IPS-18c (cell line): ENCODE results near the gene SLCO4A1.

Experiments
- H3K4me3 ChIP-seq: 2 replicates; pipeline ENCODE4 v1.7.0; 2013; ENCODE audit warnings: low read depth, mild to moderate bottlenecking, low read length, moderate library complexity; ENCODE audit not compliant: insufficient read depth
- H3K9me3 ChIP-seq: one replicate; pipeline ENCODE4 v1.6.1; 2013; ENCODE audit warnings: mild to moderate bottlenecking, low read length, moderate library complexity; ENCODE audit not compliant: control insufficient read depth, insufficient read depth

Gene SLCO4A1

GRCh38 chr20:62664019-62664971 lies 22.0 kb downstream of the SLCO4A1 start:
- Histone ChIP-seq H3K4me3 (no peak overlapping the region), H3K9me3 (no peaks in the 10 kb centered on the region)

GRCh38 chr20:62665153-62665754 lies 23.0 kb downstream of the SLCO4A1 start:
- Histone ChIP-seq H3K4me3 (no peak overlapping the region), H3K9me3 (no peaks in the 10 kb centered on the region)

- Histone ChIP-seq H3K9me3 (no peaks in the 10 kb centered on the region), H3K4me3 (no peak overlapping the region)
Observed at GRCh38 chr20:62665826-62666735, 23.8 kb downstream of the SLCO4A1 start.

- no peaks in the 10 kb centered on the region for H3K9me3 ChIP-seq
- no peak overlapping the region for H3K4me3 ChIP-seq
Observed at GRCh38 chr20:62666736-62667529, 24.6 kb downstream of the SLCO4A1 start.

- H3K9me3 ChIP-seq = no peaks in the 10 kb centered on the region
- no peak overlapping the region for H3K4me3 ChIP-seq
Observed at GRCh38 chr20:62667530-62668440, 25.5 kb downstream of the SLCO4A1 start.

GRCh38 chr20:62668441-62669027 lies 26.2 kb downstream of the SLCO4A1 start:
- H3K9me3 ChIP-seq = no peaks in the 10 kb centered on the region
- no peak overlapping the region for H3K4me3 ChIP-seq

GRCh38 chr20:62669249-62669648 lies 26.9 kb downstream of the SLCO4A1 start:
- H3K4me3 ChIP-seq = no peak overlapping the region
- no peaks in the 10 kb centered on the region for H3K9me3 ChIP-seq

GRCh38 chr20:62670156-62670555 lies 27.9 kb downstream of the SLCO4A1 start:
- Histone ChIP-seq H3K9me3 (no peaks in the 10 kb centered on the region), H3K4me3 (no peak overlapping the region)

- Histone ChIP-seq H3K4me3 (no peak overlapping the region), H3K9me3 (no peaks in the 10 kb centered on the region)
Observed at GRCh38 chr20:62670998-62671397, 28.7 kb downstream of the SLCO4A1 start.

GRCh38 chr20:62671765-62672164 lies 29.5 kb downstream of the SLCO4A1 start:
- H3K4me3 ChIP-seq = no peak overlapping the region
- H3K9me3 ChIP-seq = no peaks in the 10 kb centered on the region

GRCh38 chr20:62674370-62674769 lies 32.1 kb downstream of the SLCO4A1 start:
- Histone ChIP-seq H3K9me3 (no peaks in the 10 kb centered on the region), H3K4me3 (no peak overlapping the region)

- Histone ChIP-seq H3K4me3 (no peak overlapping the region), H3K9me3 (no peaks in the 10 kb centered on the region)
Observed at GRCh38 chr20:62675156-62675876, 33.0 kb downstream of the SLCO4A1 start.

- Histone ChIP-seq H3K9me3 (no peaks in the 10 kb centered on the region), H3K4me3 (no peak overlapping the region)
Observed at GRCh38 chr20:62675877-62676260, 33.6 kb downstream of the SLCO4A1 start.

GRCh38 chr20:62676976-62677375 lies 34.7 kb downstream of the SLCO4A1 start:
- H3K9me3 ChIP-seq = no peaks in the 10 kb centered on the region
- no peak overlapping the region for H3K4me3 ChIP-seq

- no peaks in the 10 kb centered on the region for H3K9me3 ChIP-seq
Observed at GRCh38 chr20:62677678-62678077, 35.4 kb downstream of the SLCO4A1 start.

More at GRCh38 chr20:62677678-62678077, 35.4 kb downstream of the SLCO4A1 start:
- H3K4me3 ChIP-seq = no peak overlapping the region
